ENCODE data around the gene ROR1.

Gene ROR1

GRCh38 chr1:63936801-63937200 is 163.0 kb downstream of the ROR1 start:
- DNase-seq (no peak), ATAC-seq (no peak)

GRCh38 chr1:63937461-63938022 is 163.7 kb downstream of the ROR1 start:
- DNase-seq = no peak
- ATAC-seq = no peak

DNA sequence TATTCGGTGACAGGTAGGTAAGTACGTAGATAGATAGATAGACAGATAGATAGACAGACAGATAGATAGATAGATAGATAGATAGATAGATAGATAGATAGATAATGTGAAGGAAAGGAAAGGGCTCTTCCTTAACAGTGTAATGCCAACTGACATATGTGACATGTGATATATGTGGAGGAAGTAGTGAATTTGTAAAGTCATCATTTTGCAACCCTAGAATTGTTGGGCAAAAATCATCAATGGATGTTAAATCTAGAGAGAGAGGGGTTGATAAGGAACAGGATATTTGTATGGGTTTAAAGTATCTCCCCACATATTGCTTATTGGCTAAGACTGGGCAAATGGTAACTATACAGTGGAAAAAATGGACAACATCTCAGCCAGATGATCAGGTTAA is 166.6 kb downstream of the ROR1 start:
- ATAC-seq (no peak), DNase-seq (no peak)

GRCh38 chr1:63943393-63943792 is 169.6 kb downstream of the ROR1 start:
- ATAC-seq (no peak), DNase-seq (no peak)

DNA sequence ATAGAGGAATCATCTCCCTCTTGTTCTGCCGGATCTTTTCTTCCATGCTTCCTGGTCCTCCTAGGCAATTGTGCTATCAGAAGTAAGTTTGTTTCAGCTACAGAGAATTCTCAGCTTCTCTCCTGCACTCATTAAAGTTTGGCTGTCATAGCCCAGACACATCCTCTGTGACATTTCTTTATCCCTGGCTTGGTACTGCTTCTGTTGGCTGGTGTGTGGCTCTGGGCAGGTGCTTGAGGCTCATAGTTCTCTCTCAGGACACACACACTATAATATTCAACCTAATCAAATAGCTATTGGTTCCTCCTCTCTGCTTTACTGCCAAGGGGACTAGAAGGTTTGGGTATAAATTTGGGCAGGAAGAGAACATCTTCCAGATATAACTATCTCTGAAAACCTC is 172.1 kb downstream of the ROR1 start:
- DNase-seq = no peak
- ATAC-seq = no peak

DNA sequence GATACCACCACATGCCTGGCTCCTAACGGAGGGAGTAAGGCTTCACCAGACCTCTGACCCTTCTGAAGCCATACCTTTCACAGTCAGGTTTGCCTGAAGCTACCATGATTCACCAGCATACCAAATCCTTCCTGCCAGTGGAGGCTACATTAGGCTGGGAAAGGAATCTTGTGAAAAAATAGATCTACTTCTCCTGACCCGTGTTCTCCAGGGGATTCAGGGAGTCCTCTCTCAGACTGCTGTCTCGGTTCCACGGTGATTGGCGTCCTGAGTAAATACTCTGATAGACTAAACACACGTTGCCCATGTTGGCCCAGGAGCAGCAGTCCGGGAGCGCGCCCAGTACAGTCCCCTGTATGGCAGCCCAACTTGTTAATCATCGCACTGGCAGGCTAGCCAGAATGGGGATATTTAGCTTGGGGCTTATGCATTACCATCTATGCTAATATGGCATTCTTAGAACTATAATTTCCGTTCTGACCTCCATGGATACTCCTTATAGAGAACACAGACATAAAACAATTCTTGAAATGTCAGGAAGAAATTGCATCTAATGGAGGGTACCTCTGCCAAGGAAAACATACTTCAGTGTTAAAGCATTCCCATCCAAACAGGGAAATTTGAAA is 173.2 kb downstream of the ROR1 start:
- no peak for ATAC-seq
- no peak for DNase-seq

GRCh38 chr1:63947904-63948303 is 174.1 kb downstream of the ROR1 start:
- DNase-seq = no peak
- ATAC-seq = no peak

GRCh38 chr1:63950023-63950422 is 176.2 kb downstream of the ROR1 start:
- DNase-seq = no peak
- ATAC-seq = no peak

GRCh38 chr1:63951059-63951946 is 177.5 kb downstream of the ROR1 start:
- ATAC-seq (no peak), DNase-seq (no peak)

- DNase-seq (no peak), ATAC-seq (no peak)
Observed at GRCh38 chr1:63954187-63954586, 180.4 kb downstream of the ROR1 start.

GRCh38 chr1:63955370-63956145 is 181.7 kb downstream of the ROR1 start:
- DNase-seq (no peak), ATAC-seq (no peak)

- DNase-seq (no peak), ATAC-seq (no peak)
Observed at GRCh38 chr1:63958556-63958955, 184.7 kb downstream of the ROR1 start.

GRCh38 chr1:63960326-63960725 is 186.5 kb downstream of the ROR1 start:
- ATAC-seq (no peak), DNase-seq (no peak)

DNA sequence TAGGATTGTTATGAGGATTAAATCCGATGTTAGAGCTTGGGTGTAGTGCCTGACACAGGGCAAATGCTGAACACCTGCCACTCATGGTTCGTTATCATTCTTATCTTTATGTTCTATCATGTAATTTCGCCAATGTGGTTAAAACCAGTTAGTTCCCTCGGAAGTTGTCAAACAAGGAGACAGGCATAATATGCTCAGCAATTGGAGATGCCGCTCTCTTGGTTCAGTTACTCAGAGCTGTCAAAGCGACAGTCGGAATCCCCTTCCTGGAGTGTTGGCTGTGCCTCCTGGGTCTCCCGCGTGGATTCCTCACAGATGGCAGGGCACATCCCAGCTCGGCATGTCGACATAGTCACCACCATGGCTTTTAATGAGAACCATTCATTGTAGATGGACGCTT is 192.2 kb downstream of the ROR1 start:
- DNase-seq (no peak), ATAC-seq (no peak)

GRCh38 chr1:63967901-63968300 is 194.1 kb downstream of the ROR1 start:
- DNase-seq (no peak), ATAC-seq (no peak)

GRCh38 chr1:63968663-63969440 is 195.0 kb downstream of the ROR1 start:
- ATAC-seq (no peak), DNase-seq (no peak)

GRCh38 chr1:63969441-63969901 is 195.7 kb downstream of the ROR1 start:
- ATAC-seq (no peak), DNase-seq (no peak)

GRCh38 chr1:63971557-63971956 is 197.7 kb downstream of the ROR1 start:
- ATAC-seq (no peak), DNase-seq (no peak)

GRCh38 chr1:63973005-63973419 is 199.2 kb downstream of the ROR1 start:
- DNase-seq (no peak), ATAC-seq (no peak)

DNA sequence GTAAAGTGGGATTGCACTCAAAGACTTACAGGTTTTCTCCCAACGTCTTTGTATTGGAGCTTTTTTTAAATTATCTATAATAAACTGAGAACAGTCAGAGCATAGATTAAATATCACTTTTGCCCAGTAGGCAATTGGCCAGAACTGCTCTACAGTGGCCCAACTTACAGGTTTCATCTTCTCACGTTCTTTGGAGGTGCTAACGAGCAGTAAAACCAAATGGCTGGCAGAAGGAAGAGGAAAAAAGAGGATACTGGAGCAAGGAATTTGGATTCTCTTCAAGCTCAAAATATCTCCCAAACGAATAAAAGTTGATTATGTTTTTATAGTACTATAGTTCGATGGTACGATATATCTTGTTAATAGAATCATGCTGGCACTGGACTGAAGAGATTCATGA is 201.1 kb downstream of the ROR1 start:
- ATAC-seq (no peak), DNase-seq (no peak)

DNA sequence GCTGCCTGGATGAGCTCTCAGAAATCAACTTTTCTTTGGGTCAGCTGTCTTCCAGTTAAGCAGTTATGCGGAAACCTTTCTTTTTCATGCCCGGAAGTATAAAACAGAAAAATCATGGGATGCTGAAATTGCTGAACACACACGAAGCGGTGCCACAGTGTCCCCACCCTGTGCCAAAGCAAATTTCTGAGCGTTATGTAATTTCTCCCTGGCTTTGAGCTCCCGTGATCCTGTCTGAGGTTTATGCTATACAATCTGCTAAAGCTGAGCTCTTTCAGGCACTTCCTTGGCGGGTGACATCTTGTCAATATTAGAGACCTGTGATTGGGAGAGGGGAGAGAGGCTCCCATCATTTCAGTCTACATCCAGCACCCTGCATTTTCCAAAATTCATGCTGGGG is 201.7 kb downstream of the ROR1 start:
- DNase-seq (no peak), ATAC-seq (no peak)

DNA sequence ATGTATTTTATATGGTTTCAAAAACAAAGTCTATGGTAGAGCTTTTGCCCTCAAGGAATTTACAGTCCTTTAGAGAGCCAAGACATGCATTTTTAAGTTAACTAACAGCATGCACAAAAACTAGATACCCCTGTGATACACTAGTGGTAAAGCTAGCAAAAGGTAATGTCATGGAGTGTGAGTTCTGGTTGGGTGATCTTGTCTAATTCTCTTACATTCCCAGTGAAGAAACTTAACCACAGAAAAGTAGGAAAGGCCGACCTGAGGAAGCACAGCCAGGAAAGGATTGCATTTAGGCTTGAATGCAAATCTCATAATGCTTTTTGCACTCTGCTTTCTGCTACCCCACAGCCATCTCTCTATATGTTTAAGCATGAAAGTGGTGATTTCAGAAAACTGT is 202.2 kb downstream of the ROR1 start:
- no peak for DNase-seq
- no peak for ATAC-seq

Measured in stimulated activated naive CD8-positive, alpha-beta T cell treated with anti-CD3 and anti-CD28 coated beads, Interleukin-15, Interleukin-2, amounts not matched to agents 100 U/mL and 50 U/mL, for 24 hours (primary cell).